Stomach (tissue), 4 donors: Measurements from ENCODE around the gene CA7.

ENCODE experiments used
- CTCF ChIP-seq, 7 experiments: fragments of 450-650 bp in 4 of 7; fragments of 200-600 bp in 3 of 7; sonication (generic) in 3 of 7; IDR thresholded peaks; one replicate each; pipeline ENCODE4 v1.5.1; 2016 to 2019; ENCODE audit warnings: antibody characterized with exemption in 7 of 7, control low read depth in 2 of 7, mild to moderate bottlenecking in 1 of 7
- EP300 ChIP-seq: sonication (generic); formaldehyde crosslinking; IDR thresholded peaks from one replicate; pipeline ENCODE4 v1.6.1; 2017; ENCODE audit warnings: antibody characterized with exemption
- POLR2A ChIP-seq, 4 donors: fragments of 450-650 bp; IDR thresholded peaks; one replicate each; pipeline ENCODE4 v1.6.1; 2016; ENCODE audit warnings: antibody characterized with exemption in 4 of 4, control low read depth in 2 of 4, mild to moderate bottlenecking in 1 of 4, moderate library complexity in 1 of 4
- POLR2AphosphoS5 ChIP-seq, 3 donors: sonication (generic); formaldehyde crosslinking; IDR thresholded peaks; one replicate each; pipeline ENCODE4 v1.6.1; 2016; ENCODE audit warnings: antibody characterized with exemption in 3 of 3

GRCh38 chr16:66843191-66843590 lies 1.0 kb upstream of the CA7 start:
- TF ChIP-seq CTCF (IDR thresholded peaks at IDR 0.05) (no peak), POLR2A (IDR thresholded peaks at IDR 0.05) (no peak), POLR2AphosphoS5 (IDR thresholded peaks at IDR 0.05) (no peak), EP300 (no peak)
